Neural crest cell (in vitro differentiated cells): ENCODE results near the gene CSRNP2. TPM values are rescaled to one million over a fixed set of nuclear protein-coding genes. Genes with fewer than 3 reads are reported as not detected.

ENCODE experiments used
- DNase-seq: peaks from one replicate; pipeline ENCODE4 v3.0.0; 2021; ENCODE audit warnings: low read depth, mixed read lengths, low spot score
- H3K27ac Mint-ChIP-seq: one replicate; pipeline ENCODE4 v1.8.0; 2021; ENCODE audit warnings: mild to moderate bottlenecking, mixed read lengths; ENCODE audit not compliant: unreplicated experiment
- H3K27me3 Mint-ChIP-seq: 2 replicates; pipeline ENCODE4 v1.8.0; 2021; ENCODE audit warnings: low read depth, mild to moderate bottlenecking, mixed read lengths
- H3K36me3 Mint-ChIP-seq: 2 replicates; pipeline ENCODE4 v1.8.0; 2021; ENCODE audit warnings: low read depth, mild to moderate bottlenecking, mixed read lengths
- H3K4me1 Mint-ChIP-seq: 2 replicates; pipeline ENCODE4 v1.8.0; 2021; ENCODE audit warnings: mixed read lengths
- H3K4me3 Mint-ChIP-seq: one replicate; pipeline ENCODE4 v1.8.0; 2021; ENCODE audit warnings: mild to moderate bottlenecking, mixed read lengths
- H3K9me3 Mint-ChIP-seq: 2 replicates; pipeline ENCODE4 v1.8.0; 2021; ENCODE audit warnings: mixed read lengths
- CTCF ChIP-seq: fragments of 200-600 bp; sonication (generic); conservative IDR thresholded peaks from 2 replicates; pipeline ENCODE4 v1.5.0; 2021; ENCODE audit warnings: antibody characterized with exemption, mild to moderate bottlenecking
- total RNA-seq: library from RNA; stranded (reverse); gene quantifications from 2 replicates; pipeline ENCODE4 v1.2.1, GENCODE V29; 2021

CSRNP2 gene
- total RNA-seq, 1 donor from 2014 or later: 55.2 TPM

GRCh38 chr12:51047655-51048540 lies 35.5 kb downstream of the CSRNP2 start, which contains the start of gene LETMD1:
LETMD1 (plus strand) TSS chr12:51048327; CDS start chr12:51048357, 30 bp downstream.
- Mint-ChIP-seq H3K36me3 (peaks cover 4% of the 10 kb centered on the region), H3K27ac (peak within 1 kb of the TSS; percentile 95), H3K4me1 (peaks cover 32% of the 10 kb centered on the region), H3K27me3 (no peaks in the 10 kb centered on the region), H3K4me3 (peak within 1 kb of the TSS; percentile 97), H3K9me3 (no peaks in the 10 kb centered on the region)
- DNase-seq: peak; percentile 88
- TF ChIP-seq CTCF: peak; percentile 91

DNA sequence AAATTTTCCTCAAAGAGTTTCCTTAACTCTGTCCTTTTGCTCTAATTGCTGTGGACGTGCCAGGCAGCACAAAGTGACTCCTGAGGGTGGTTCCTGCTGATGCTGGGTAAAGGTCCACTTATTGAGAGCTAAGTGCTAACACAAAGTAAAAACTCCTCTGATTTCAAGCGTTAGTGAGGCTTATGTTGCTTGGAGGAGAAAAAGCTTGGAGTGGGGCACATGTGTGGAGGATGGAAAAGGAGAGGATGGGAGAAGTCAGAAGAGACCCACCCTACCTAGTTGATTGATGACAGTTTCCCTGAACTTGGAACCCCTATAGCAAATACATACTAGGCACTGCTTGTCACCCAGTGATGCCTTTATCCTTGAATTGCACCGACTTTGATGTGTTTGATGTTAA lies 47.1 kb downstream of the CSRNP2 start:
- no peak overlapping the region for H3K4me3 Mint-ChIP-seq
- no peak for DNase-seq
- H3K36me3 Mint-ChIP-seq: no peaks in the 10 kb centered on the region
- H3K27ac Mint-ChIP-seq: no peak overlapping the region
- H3K4me1 Mint-ChIP-seq: peaks cover 6% of the 10 kb centered on the region
- no peak for TF ChIP-seq CTCF
- H3K27me3 Mint-ChIP-seq: no peaks in the 10 kb centered on the region
- no peaks in the 10 kb centered on the region for H3K9me3 Mint-ChIP-seq

DNA sequence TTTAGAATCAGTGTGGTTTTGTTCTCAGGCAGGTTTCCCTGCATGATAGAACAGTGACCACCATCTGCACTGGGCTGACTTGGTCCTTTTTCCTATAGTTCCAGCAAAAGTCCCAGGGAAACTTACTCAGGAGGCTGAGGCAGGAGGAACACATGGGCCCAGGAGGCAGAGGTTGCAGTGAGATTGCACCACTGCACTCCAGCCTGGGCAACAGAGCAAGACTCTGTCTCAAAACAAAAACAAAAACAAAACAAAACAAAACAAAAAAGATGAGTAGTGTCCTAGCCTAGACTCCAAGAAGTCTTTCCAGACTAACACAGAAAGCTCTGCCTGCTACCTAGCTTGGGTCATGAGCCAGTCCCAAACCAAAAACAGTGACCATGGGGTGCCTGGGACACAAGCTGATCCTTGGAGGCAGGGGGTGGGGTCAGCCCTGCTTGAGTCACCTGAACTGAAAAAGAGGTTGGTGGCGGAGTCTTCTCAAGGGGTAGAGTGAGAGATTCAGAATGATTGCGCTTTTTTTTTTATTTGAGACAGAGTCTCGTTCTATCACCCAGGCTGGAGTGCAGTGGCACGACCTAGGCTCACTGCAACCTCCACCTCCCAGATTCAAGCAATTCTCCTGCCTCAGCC lies 49.8 kb downstream of the CSRNP2 start:
- H3K4me1 Mint-ChIP-seq: peaks cover 20% of the 10 kb centered on the region
- no peaks in the 10 kb centered on the region for H3K36me3 Mint-ChIP-seq
- DNase-seq: no peak
- no peak overlapping the region for H3K4me3 Mint-ChIP-seq
- peak overlapping the region; percentile 90 for H3K27ac Mint-ChIP-seq
- no peak for TF ChIP-seq CTCF
- no peaks in the 10 kb centered on the region for H3K9me3 Mint-ChIP-seq
- no peaks in the 10 kb centered on the region for H3K27me3 Mint-ChIP-seq

DNA sequence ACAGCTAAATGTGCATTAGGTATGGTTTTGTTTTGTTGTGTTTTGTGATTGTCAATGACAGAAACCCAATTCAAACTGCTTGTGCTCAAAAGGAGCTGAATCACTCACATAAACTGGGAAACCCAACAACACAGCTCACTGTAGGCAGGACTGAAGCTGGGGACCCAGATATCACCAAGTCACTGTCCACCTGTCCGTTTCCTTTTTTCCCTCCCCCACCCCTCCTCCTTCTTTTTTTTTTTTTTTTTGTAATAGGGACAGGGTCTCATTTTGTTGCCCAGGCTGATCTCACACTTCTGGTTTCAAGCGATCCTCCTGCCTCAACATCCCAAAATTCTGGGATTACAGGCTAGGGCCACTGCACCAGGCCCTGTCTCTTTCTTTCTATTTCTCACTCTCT lies 50.3 kb downstream of the CSRNP2 start:
- Mint-ChIP-seq H3K27me3 (no peaks in the 10 kb centered on the region), H3K27ac (peak overlapping the region; percentile 90), H3K9me3 (no peaks in the 10 kb centered on the region), H3K4me1 (peaks cover 25% of the 10 kb centered on the region), H3K36me3 (no peaks in the 10 kb centered on the region), H3K4me3 (no peak overlapping the region)
- DNase-seq: no peak
- no peak for TF ChIP-seq CTCF

- Mint-ChIP-seq H3K4me1 (peaks cover 55% of the 10 kb centered on the region), H3K27me3 (no peaks in the 10 kb centered on the region), H3K4me3 (peak overlapping the region; percentile 65), H3K27ac (no peak overlapping the region), H3K9me3 (no peaks in the 10 kb centered on the region), H3K36me3 (no peaks in the 10 kb centered on the region)
- no peak for TF ChIP-seq CTCF
- DNase-seq: no peak
Measured at GRCh38 chr12:51028813-51029150, 54.6 kb downstream of the CSRNP2 start.
